ENCODE measurements around the gene MLXIP.
"Not testable (repeated sequence)": the region's sequence is repeated elsewhere in the genome, so short reads cannot be mapped to it uniquely, and the experiment has no call there.

MLXIP gene

GRCh38 chr12:122096591-122097149 lies 18.1 kb downstream of the MLXIP start:
- DNase-seq (ENCODE audit: low spot score) = no peak

GRCh38 chr12:122097584-122097926 lies 19.0 kb downstream of the MLXIP start:
- no peak for DNase-seq (ENCODE audit: low spot score)

- peak; percentile 91 for DNase-seq (ENCODE audit: low spot score)
Measured at GRCh38 chr12:122097927-122098756, 19.6 kb downstream of the MLXIP start.

GRCh38 chr12:122099280-122099749 lies 20.8 kb downstream of the MLXIP start:
- DNase-seq (ENCODE audit: low spot score) = no peak

- no peak for DNase-seq (ENCODE audit: low spot score)
Measured at GRCh38 chr12:122099856-122100255, 21.3 kb downstream of the MLXIP start.

GRCh38 chr12:122100568-122100967 lies 22.0 kb downstream of the MLXIP start:
- no peak for DNase-seq (ENCODE audit: low spot score)

GRCh38 chr12:122102331-122102730 lies 23.8 kb downstream of the MLXIP start:
- DNase-seq (ENCODE audit: low spot score) = no peak

- DNase-seq (ENCODE audit: low spot score) = no peak
Measured at GRCh38 chr12:122104844-122105243, 26.3 kb downstream of the MLXIP start.

GRCh38 chr12:122105496-122105895 lies 26.9 kb downstream of the MLXIP start:
- not testable (repeated sequence) for DNase-seq (ENCODE audit: low spot score)

GRCh38 chr12:122106843-122107242 lies 28.3 kb downstream of the MLXIP start:
- no peak for DNase-seq (ENCODE audit: low spot score)

GRCh38 chr12:122107261-122107660 lies 28.7 kb downstream of the MLXIP start:
- DNase-seq (ENCODE audit: low spot score) = peak; percentile 73

GRCh38 chr12:122111089-122111641 lies 32.6 kb downstream of the MLXIP start:
- DNase-seq (ENCODE audit: low spot score) = no peak

GRCh38 chr12:122116707-122117535 lies 38.4 kb downstream of the MLXIP start:
- DNase-seq (ENCODE audit: low spot score) = no peak

GRCh38 chr12:122117979-122118378 lies 39.4 kb downstream of the MLXIP start:
- no peak for DNase-seq (ENCODE audit: low spot score)

- not testable (repeated sequence) for DNase-seq (ENCODE audit: low spot score)
Measured at GRCh38 chr12:122121341-122121740, 42.8 kb downstream of the MLXIP start.

- no peak for DNase-seq (ENCODE audit: low spot score)
Measured at GRCh38 chr12:122121745-122122144, 43.2 kb downstream of the MLXIP start.

GRCh38 chr12:122123051-122123760 lies 44.6 kb downstream of the MLXIP start:
- peak; percentile 80 for DNase-seq (ENCODE audit: low spot score)

- no peak for DNase-seq (ENCODE audit: low spot score)
Measured at GRCh38 chr12:122123761-122124145, 45.2 kb downstream of the MLXIP start.

GRCh38 chr12:122124370-122124769 lies 45.8 kb downstream of the MLXIP start:
- DNase-seq (ENCODE audit: low spot score) = no peak

GRCh38 chr12:122125452-122126341 lies 47.1 kb downstream of the MLXIP start:
- DNase-seq (ENCODE audit: low spot score) = no peak

- no peak for DNase-seq (ENCODE audit: low spot score)
Measured at GRCh38 chr12:122126342-122126635, 47.7 kb downstream of the MLXIP start.

All from AG20443 (cell line).